GM18951 (cell line): ENCODE data around the gene POLR2E.

Experiments used
- POLR2A ChIP-seq: IDR thresholded peaks from 4 replicates; pipeline ENCODE4 v1.6.1; 2011; ENCODE audit warnings: mild to moderate bottlenecking; ENCODE audit not compliant: insufficient read length, insufficient read depth; ENCODE audit errors: extremely low read depth
- in situ Hi-C: fragments of 300-500 bp; cut with MboI; formaldehyde crosslinking; loops from one replicate; pipeline ENCODE4 v1.12.0; 2022; ENCODE audit warnings: low sequenced_read_pairs, mixed read lengths, inconsistent platforms; ENCODE audit not compliant: unreplicated experiment

POLR2E gene

DNA sequence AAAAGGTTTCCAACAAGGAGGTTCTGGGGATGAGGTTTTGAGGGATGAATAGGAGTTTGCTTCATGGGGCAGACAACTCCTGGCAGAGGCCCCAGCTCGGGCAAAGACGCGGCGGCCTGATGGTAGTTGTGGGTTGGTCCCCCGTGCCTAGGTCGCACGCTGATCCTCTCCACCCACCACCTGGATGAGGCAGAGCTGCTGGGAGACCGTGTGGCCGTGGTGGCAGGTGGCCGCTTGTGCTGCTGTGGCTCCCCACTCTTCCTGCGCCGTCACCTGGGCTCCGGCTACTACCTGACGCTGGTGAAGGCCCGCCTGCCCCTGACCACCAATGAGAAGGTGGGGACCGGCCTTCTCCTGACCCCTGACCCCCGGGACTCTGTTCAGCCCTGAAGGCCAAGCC lies 43.4 kb downstream of the POLR2E start:
- in situ Hi-C loops: no loop called here

DNA sequence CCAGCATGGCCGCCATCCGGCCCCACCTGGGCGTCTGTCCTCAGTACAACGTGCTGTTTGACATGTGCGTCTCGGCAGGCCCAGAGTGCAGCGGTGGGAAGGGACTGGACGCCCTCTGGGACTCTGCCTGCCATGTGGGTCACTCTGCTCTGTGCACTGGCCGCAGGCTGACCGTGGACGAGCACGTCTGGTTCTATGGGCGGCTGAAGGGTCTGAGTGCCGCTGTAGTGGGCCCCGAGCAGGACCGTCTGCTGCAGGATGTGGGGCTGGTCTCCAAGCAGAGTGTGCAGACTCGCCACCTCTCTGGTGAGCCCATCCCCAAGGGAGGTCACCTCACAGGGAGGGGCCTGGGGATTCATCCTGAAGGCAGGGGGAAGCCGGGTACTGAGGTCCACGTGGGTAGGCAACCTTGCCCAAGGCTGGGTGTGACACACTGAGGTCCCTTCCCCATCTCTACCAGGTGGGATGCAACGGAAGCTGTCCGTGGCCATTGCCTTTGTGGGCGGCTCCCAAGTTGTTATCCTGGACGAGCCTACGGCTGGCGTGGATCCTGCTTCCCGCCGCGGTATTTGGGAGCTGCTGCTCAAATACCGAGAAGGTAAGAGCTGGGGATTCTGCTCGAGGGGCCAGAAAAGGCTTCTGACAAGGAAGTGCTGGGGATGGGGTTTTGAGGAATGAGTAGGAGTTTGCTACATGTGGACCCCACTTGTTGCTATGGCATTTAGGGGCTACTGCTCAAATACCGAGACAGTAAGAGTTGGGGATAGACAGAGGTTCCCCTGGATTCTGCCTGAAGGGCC lies 44.0 kb downstream of the POLR2E start:
- TF ChIP-seq POLR2A: no peak
- in situ Hi-C loops: no loop called here

More for the DNA sequence above, 43.4 kb downstream of the POLR2E start:
- TF ChIP-seq POLR2A: no peak

DNA sequence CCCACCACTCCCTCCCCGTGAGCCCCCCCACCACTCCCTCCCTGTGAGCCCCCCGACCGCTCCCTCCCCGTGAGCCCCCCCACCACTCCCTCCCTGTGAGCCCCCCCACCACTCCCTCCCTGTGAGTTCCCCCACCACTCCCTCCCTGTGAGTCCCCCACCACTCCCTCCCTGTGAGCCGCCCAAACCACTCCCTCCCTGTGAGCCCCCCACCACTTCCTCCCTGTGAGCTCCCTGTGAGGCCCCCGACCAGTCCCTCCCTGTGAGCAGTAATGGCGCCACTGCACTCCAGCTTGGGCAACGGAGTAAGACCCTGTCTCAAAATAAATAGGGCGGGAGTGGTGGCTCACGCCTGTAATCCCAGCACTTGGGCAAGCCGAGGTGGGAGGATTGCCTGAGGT lies 45.4 kb downstream of the POLR2E start:
- in situ Hi-C loops: no loop called here
- TF ChIP-seq POLR2A: no peak

DNA sequence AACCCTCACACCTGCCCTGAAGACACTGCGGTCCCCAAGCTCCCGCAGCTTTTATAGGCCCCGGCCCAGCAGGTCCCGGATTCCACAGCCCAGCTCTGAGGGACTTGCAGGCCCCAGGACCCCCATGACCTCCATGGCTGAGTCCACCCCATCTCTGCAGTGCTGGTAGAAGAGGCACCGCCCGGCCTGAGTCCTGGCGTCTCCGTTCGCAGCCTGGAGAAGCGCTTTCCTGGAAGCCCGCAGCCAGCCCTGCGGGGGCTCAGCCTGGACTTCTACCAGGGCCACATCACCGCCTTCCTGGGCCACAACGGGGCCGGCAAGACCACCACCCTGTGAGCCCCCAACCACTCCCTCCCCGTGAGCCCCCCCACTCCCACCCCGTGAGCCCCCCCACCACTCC lies 46.1 kb downstream of the POLR2E start:
- in situ Hi-C loops: no loop called here
- TF ChIP-seq POLR2A: no peak

DNA sequence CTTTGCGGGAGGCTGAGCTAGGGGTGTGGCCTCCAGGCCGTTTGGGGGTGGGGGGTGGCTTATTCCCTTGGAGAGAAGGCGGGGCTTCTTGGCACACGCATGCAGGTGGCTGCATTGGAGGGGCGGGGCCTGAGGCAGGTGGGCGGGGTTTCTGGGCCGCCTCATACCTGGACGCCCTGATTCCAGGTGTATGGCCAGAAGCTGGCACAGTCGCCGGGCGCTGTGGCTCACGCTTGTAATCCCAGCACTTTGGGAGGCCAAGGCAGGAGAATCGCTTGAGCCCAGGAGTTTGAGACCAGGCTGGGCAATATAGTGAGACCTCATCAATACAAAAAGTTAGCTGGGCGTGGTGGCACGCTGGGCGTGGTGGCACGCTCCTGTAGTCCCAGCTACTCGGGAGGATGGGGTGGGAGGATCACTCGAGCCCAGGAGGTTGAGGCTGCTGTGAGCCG lies 47.5 kb downstream of the POLR2E start:
- no peak for TF ChIP-seq POLR2A
- in situ Hi-C loops: no loop called here

DNA sequence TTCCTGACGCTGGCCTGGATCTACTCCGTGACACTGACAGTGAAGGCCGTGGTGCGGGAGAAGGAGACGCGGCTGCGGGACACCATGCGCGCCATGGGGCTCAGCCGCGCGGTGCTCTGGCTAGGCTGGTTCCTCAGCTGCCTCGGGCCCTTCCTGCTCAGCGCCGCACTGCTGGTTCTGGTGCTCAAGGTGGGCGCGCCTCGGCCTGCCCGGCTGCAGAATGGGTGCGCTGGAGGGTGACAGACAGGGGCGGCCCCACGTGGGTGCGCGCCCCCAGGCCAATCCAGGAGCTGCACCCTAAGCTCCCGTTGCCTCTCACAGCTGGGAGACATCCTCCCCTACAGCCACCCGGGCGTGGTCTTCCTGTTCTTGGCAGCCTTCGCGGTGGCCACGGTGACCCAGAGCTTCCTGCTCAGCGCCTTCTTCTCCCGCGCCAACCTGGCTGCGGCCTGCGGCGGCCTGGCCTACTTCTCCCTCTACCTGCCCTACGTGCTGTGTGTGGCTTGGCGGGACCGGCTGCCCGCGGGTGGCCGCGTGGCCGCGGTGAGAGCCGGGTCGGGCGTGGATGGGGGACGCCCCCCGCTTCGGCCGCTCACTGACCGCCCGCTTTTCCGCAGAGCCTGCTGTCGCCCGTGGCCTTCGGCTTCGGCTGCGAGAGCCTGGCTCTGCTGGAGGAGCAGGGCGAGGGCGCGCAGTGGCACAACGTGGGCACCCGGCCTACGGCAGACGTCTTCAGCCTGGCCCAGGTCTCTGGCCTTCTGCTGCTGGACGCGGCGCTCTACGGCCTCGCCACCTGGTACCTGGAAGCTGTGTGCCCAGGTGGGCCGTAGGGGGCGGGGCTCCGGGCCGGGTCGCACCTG lies 48.1 kb downstream of the POLR2E start:
- in situ Hi-C loops: no loop called here
- no peak for TF ChIP-seq POLR2A

DNA sequence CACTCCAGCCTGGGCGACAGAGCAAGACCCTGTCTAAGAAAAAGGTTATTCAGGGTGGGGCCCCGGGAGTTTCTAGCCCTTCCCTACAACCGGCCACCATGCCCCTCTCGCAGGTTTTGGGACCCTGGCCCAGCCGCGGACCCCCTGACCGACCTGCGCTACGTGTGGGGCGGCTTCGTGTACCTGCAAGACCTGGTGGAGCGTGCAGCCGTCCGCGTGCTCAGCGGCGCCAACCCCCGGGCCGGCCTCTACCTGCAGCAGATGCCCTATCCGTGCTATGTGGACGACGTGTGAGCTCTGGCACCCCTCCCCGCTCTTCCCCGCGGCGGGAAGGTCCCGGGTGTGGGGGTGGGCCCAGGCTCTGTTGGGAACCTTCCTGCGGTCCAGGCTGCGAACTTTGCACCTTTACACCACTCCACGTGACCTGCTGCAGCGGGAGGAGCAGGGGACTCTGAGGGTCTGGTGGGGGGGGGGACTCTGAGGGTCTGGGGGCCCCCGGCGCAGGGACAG lies 49.0 kb downstream of the POLR2E start:
- TF ChIP-seq POLR2A: no peak
- in situ Hi-C loops: no loop called here

DNA sequence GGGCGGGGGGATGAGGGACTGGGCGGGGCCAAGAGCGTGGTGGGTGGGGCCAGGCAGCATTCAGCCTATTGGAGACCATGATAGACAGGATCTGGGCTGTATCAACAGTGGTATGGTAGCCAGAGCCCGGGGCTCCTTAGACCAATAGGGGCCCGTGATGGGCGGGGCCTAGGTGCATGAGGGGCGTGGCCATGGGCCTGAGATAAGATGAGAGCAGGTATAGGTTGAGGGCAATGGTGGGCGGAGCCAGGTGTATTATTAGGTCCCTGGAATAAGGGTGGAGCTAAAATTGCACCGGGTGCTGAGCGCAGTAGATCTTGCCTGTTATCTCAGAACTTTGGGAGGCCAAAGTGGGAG lies 50.0 kb downstream of the POLR2E start:
- TF ChIP-seq POLR2A: no peak
- in situ Hi-C loops: no loop called here

DNA sequence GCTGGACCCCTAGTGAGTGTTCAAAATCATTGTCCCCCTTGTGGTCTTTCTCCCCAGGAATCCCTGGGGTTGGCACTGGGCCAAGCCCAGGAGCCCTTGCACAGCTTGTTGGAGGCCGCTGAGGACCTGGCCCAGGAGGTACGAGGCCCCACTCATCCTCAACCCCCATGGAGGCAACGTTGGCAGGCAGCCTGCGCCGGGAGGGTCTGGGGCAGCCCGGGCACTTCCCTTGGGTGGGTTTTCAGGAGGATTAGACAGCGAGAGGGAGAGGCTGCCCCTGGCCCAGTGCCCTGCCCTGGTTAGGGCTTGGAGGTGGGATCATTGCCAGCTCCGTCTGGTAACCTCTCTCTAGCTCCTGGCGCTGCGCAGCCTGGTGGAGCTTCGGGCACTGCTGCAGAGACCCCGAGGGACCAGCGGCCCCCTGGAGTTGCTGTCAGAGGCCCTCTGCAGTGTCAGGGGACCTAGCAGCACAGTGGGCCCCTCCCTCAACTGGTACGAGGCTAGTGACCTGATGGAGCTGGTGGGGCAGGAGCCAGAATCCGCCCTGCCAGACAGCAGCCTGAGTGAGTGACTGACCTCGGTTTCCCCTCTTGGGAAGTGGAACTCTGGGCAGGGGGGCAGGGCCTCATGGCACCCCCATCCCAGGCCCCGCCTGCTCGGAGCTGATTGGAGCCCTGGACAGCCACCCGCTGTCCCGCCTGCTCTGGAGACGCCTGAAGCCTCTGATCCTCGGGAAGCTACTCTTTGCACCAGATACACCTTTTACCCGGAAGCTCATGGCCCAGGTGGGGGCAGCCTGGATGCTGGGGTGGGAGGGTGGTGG lies 52.3 kb downstream of the POLR2E start:
- in situ Hi-C loops: no loop called here
- no peak for TF ChIP-seq POLR2A

DNA sequence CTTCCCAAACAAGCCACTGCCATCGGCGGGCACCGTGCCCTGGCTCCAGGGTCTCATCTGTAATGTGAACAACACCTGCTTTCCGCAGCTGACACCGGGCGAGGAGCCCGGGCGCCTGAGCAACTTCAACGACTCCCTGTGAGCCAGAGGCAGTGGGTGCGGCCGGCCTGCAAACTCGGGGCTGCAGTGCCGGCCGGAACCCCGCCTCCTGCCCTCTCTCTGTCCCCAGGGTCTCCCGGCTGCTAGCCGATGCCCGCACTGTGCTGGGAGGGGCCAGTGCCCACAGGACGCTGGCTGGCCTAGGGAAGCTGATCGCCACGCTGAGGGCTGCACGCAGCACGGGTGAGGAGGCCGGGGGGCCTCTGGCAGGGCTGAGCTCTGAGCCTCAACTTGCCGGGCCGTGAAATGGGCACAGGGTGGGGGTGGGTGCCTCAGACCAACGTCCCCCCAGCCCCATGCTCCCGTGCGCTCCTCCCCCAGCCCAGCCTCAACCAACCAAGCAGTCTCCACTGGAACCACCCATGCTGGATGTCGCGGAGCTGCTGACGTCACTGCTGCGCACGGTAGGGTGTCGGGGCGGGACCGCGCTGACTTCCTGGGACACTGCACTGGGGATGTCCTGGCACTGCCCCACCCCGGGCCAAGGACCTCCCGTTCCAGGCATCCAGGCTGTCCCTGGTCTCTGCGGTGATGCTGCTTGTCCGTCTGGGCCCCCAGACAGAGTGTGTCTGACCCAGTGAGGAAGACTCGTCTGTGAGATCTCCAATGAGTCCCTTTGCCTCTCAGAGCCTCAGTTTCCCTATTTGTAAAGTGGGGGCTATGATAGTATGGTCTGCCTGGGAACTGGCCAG lies 53.1 kb downstream of the POLR2E start:
- in situ Hi-C loops: no loop called here
- no peak for TF ChIP-seq POLR2A

DNA sequence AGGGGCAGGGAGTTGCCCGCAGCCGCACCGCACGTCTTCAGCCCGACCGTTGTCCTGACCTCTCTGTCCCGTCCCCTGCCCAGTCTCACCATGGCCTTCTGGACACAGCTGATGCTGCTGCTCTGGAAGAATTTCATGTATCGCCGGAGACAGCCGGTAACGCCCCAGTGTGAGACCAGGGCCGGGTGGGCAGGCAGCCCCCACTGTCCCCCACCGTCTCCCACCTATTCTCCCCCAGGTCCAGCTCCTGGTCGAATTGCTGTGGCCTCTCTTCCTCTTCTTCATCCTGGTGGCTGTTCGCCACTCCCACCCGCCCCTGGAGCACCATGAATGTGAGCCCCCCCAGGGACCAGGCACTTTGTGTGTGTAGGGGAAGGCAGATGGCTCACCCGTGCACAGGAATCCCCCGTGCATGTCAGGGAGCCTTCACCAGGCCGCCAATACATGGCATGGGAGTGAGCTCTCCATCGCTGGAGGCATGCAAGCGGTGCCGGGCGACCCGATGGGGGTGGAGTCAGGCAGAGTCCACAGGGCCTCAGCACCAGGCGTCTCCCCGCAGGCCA lies 53.8 kb downstream of the POLR2E start:
- in situ Hi-C loops: no loop called here
- TF ChIP-seq POLR2A: no peak
